BLaER1 (cell line): ENCODE measurements around the gene CCNG2.
"Not testable (repeated sequence)": the region's sequence is repeated elsewhere in the genome, so short reads cannot be mapped to it uniquely, and the experiment has no call there.

Experiments used
- H3K27ac ChIP-seq: shearing (Covaris generic); formaldehyde crosslinking; 2 replicates; pipeline ENCODE4 v1.8.1; 2022
- H3K27me3 ChIP-seq: shearing (Covaris generic); formaldehyde crosslinking; 2 replicates; pipeline ENCODE4 v1.8.1; 2022
- H3K36me3 ChIP-seq: shearing (Covaris generic); formaldehyde crosslinking; 2 replicates; pipeline ENCODE4 v1.8.1; 2022
- H3K4me1 ChIP-seq: shearing (Covaris generic); formaldehyde crosslinking; 2 replicates; pipeline ENCODE4 v1.8.1; 2022
- H3K4me2 ChIP-seq: shearing (Covaris generic); formaldehyde crosslinking; 2 replicates; pipeline ENCODE4 v1.8.1; 2022
- H3K4me3 ChIP-seq: shearing (Covaris generic); formaldehyde crosslinking; 2 replicates; pipeline ENCODE4 v1.8.1; 2022
- H3K9ac ChIP-seq: shearing (Covaris generic); formaldehyde crosslinking; 2 replicates; pipeline ENCODE4 v1.8.1; 2022
- H3K9me3 ChIP-seq: shearing (Covaris generic); formaldehyde crosslinking; 2 replicates; pipeline ENCODE4 v1.8.1; 2022
- H4K20me1 ChIP-seq: shearing (Covaris generic); formaldehyde crosslinking; 2 replicates; pipeline ENCODE4 v1.8.1; 2022
- Cebpa-rat ChIP-seq: shearing (Covaris generic); IDR thresholded peaks from 2 replicates; pipeline ENCODE4 v1.8.1; 2022

The CCNG2 gene

DNA sequence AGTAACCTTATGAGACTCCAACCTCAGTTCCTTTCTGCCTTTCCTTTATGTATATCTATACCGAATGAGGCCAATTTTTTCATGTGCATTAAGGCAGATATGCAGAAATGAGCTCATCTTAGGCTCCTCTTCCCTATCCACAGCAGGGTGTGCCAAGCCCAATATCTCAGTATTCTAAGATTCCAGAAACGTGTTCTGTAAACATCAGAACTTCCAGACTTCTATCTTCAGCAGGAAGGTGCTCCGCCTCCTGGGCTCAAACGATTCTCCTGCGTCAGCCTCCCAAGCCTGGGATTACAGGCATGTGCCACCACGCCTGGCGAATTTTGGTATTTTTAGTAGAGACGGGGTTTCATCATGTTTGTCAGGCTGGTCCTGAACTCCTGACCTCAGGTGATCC lies 31.0 kb upstream of the CCNG2 start:
- Histone ChIP-seq H3K9ac (no peak overlapping the region), H3K9me3 (peaks cover 27% of the 10 kb centered on the region), H3K4me3 (no peak overlapping the region), H3K4me1 (peaks cover 24% of the 10 kb centered on the region), H3K27me3 (no peaks in the 10 kb centered on the region), H4K20me1 (no peaks in the 10 kb centered on the region), H3K36me3 (no peaks in the 10 kb centered on the region), H3K4me2 (no peak overlapping the region), H3K27ac (no peak overlapping the region)
- no peak for TF ChIP-seq Cebpa-rat

DNA sequence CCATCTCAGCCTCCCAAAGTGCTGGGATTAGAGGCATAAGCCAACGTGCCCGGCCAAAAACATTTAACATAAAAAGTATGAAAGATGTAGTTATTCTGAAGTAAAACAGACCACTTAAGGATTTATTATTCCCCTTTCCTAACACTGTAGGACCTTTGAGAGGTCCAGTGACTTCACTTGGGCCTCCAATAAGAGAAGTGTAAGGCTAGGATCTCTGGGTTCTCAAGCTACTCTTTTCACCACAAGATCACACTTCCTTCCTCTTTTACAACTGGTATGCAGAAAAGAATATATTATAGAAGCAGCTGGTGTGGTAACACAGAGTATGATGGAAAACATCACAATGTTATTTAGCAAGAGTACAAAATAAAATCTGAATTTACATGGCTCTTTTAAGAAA lies 30.2 kb upstream of the CCNG2 start:
- Histone ChIP-seq H3K27me3 (no peaks in the 10 kb centered on the region), H3K36me3 (no peaks in the 10 kb centered on the region), H3K9ac (no peak overlapping the region), H3K4me3 (no peak overlapping the region), H3K9me3 (peaks cover 27% of the 10 kb centered on the region), H3K27ac (peak overlapping the region; percentile 45), H3K4me1 (peaks cover 24% of the 10 kb centered on the region), H3K4me2 (peak overlapping the region; percentile 41), H4K20me1 (no peaks in the 10 kb centered on the region)
- no peak for TF ChIP-seq Cebpa-rat

DNA sequence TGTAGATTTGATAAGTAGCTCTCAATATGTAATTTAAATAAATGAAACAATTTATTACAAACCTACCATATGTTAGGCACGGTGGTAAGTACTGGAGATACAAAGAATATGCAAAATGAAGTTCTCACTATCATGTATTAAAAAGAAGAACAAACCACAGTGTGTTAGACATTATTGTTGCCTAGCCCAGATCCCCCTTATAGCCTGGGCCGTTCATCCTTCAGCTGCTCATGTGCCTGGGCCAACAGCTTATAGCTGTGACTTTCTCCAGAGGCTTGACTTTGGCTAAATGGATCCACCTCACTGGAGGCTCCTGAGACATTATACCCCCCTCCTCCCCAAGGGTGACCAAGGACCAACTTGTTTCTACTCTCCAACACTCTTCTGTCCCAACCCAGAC lies 29.8 kb upstream of the CCNG2 start:
- Histone ChIP-seq H3K36me3 (no peaks in the 10 kb centered on the region), H3K9ac (no peak overlapping the region), H3K9me3 (peaks cover 25% of the 10 kb centered on the region), H3K27me3 (no peaks in the 10 kb centered on the region), H3K27ac (peak overlapping the region; percentile 45), H4K20me1 (no peaks in the 10 kb centered on the region), H3K4me3 (no peak overlapping the region), H3K4me2 (peak overlapping the region; percentile 34), H3K4me1 (peaks cover 24% of the 10 kb centered on the region)
- TF ChIP-seq Cebpa-rat: no peak

DNA sequence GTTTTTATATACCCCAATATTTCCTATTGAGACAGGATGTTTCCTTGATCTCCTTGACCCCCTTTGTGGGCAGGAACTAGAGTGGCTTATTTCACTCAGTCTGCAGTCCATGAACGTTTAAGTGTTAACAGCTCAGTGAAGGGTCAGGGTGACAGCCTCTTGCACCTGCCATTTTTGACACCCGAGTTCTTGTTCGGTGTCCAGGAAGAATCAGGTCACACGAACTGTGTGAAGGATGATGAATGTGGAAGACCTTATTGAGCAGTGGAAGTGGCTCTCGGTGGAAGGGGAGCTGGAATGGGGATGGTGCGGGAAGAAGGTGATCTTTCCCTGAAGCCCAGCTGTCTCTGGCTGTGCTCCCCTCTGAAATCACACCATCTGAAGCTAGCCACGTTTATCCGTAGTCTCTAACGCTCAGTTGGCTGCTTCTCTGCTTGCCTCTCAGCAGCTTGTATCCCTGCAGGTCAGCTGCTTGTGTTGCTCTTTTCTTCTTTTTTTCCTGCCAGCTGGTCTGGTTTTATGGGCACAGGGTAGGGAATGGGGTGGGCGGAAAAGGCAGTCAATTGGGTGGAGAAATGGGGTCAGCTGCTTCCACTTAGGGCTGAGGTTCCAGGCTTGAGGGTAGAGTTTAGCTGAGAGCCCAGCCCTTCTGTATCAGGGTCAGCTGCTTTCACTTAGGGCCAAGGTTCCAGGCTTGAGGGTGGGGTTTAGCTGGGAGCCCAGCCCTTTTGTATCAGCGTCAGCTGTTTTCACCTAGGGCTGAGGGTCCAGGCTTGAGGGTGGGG lies 29.0 kb upstream of the CCNG2 start:
- Histone ChIP-seq H3K9me3 (peaks cover 23% of the 10 kb centered on the region), H3K4me1 (peaks cover 24% of the 10 kb centered on the region), H3K4me3 (no peak overlapping the region), H3K27me3 (no peaks in the 10 kb centered on the region), H3K27ac (peak overlapping the region; percentile 45), H4K20me1 (no peaks in the 10 kb centered on the region), H3K9ac (no peak overlapping the region), H3K4me2 (peak overlapping the region; percentile 34), H3K36me3 (no peaks in the 10 kb centered on the region)
- no peak for TF ChIP-seq Cebpa-rat

DNA sequence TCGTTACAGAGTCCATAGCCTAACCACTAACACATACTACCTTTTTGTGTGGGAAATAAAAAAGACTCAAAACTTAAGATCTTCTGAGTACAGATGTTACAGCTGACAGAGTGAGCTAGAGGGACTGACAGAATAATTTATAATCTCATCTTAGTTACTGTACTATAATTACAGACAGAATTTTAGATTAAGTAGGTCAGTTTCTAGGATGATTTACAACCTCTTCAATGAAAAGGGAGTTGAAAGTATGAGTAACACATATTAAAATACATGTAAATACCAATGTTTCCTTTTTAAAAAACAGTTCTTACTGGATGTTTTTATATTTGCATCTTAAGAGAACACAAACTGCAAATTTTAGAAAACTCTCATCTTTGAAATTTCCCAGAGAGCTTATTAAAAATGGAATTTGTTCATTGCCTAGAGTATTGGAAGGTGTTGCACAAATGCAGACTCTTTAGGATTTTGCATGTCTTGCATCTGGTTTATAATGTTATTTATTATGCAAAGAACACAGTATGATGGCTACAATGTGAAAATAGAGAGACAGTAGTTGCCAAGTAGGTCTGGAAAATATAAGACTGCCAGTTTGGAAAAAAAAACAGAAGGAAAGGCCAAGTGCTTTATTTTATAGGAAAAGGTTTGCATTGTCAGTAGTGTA lies 24.2 kb upstream of the CCNG2 start:
- Histone ChIP-seq H3K27ac (no peak overlapping the region), H3K9ac (no peak overlapping the region), H3K9me3 (peaks cover 20% of the 10 kb centered on the region), H3K4me1 (peaks cover 6% of the 10 kb centered on the region), H3K36me3 (no peaks in the 10 kb centered on the region), H3K27me3 (no peaks in the 10 kb centered on the region), H4K20me1 (no peaks in the 10 kb centered on the region), H3K4me3 (no peak overlapping the region), H3K4me2 (no peak overlapping the region)
- no peak for TF ChIP-seq Cebpa-rat

DNA sequence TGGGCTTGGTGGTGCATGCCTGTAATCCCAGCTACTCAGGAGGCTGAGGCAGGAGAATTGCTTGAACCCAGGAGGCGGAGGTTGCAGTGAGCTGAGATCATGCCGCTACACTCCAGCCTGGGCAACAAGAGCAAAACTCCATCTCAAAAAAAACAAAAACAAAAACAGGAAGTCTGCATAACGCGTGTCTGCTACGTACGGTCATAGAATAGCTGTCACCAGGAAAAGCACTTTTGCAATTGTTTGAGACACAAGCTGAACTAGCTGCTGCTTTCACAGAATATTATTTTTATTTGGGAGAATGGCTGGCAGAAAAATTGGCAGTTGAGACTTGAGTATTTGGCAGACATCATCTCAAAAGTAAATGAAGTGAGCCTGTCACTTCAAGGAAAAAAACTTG lies 19.6 kb upstream of the CCNG2 start:
- not testable (repeated sequence) for H3K9ac ChIP-seq, H4K20me1 ChIP-seq, H3K27me3 ChIP-seq, H3K36me3 ChIP-seq, H3K4me2 ChIP-seq, H3K27ac ChIP-seq, H3K4me1 ChIP-seq, H3K4me3 ChIP-seq, H3K9me3 ChIP-seq

DNA sequence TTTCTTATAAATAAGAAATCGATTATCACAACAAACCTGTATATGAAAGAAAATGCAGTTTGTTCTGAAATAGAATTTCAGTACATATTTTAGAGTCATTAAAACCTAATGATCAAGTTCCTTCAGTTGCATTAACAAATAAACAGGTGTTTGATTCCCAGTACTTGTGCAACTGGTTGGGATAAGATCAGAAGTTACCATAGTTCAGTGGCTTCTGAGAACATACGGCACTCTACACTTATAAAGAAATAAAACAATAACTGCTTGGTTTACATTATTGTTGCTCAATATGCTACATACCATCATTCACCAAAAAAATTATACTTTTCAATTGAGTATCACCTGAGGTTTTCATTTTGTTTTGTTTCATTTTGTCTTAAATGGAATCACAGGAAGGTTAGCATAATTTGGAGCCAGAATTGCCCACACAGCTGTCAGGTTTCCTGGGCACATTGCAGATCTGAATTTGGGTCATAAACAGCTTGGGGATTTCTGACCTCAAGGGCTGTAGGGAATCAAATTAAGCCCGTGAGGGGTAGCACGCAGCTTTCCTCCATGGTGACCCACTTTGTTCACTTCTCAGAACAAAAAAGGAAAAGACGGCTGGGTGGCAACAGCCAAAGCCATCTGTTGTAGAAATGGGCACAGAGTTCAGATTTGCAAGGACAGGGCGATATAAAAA lies 14.9 kb upstream of the CCNG2 start:
- Histone ChIP-seq H3K4me2 (no peak overlapping the region), H3K9me3 (no peaks in the 10 kb centered on the region), H3K27me3 (no peaks in the 10 kb centered on the region), H3K27ac (no peak overlapping the region), H3K4me1 (peaks cover 15% of the 10 kb centered on the region), H4K20me1 (no peaks in the 10 kb centered on the region), H3K9ac (no peak overlapping the region), H3K36me3 (no peaks in the 10 kb centered on the region), H3K4me3 (no peak overlapping the region)
- no peak for TF ChIP-seq Cebpa-rat

DNA sequence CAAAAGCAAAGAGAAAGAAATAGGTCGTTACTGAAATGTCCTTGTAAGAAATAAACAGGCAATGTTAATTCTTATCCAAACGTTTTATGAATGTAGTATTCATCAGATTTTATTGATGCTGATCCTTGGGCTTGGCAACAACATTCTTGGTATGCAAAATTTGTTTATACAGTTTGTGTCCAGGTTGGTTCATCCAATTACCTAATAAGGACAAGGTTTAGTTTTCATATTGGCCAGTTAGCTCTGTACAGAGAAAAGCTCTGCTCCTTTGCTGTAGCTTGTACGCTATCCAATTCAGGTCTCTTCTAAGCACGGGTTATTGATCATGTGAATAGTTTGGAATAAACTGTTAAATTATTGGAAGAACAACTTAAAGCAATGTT lies 14.4 kb upstream of the CCNG2 start:
- no peak overlapping the region for H3K9ac ChIP-seq
- H3K4me2 ChIP-seq: no peak overlapping the region
- H3K36me3 ChIP-seq: no peaks in the 10 kb centered on the region
- H3K4me1 ChIP-seq: peaks cover 15% of the 10 kb centered on the region
- no peaks in the 10 kb centered on the region for H4K20me1 ChIP-seq
- no peak for TF ChIP-seq Cebpa-rat
- H3K4me3 ChIP-seq: no peak overlapping the region
- H3K27ac ChIP-seq: no peak overlapping the region
- no peaks in the 10 kb centered on the region for H3K27me3 ChIP-seq
- no peaks in the 10 kb centered on the region for H3K9me3 ChIP-seq

DNA sequence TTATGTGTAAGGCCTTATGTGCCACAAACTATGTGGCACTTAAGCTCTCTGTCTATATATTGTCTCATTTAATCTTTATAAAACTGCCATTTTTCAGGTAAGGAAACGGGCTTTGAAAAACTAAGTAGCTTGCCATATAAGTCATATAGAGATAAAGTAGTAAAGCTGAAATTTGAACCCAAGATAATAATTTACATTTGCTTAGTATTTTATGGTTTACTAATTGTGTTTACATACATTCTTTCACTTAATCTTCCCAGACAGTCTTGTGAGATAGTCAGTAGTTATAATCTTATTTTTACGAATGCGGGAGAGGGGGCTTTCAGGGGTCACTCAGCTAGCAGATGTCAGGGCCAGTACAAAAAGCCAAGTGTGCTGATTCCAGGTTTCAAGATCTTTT lies 13.9 kb upstream of the CCNG2 start:
- Histone ChIP-seq H3K9ac (no peak overlapping the region), H4K20me1 (no peaks in the 10 kb centered on the region), H3K27me3 (no peaks in the 10 kb centered on the region), H3K27ac (no peak overlapping the region), H3K4me1 (peaks cover 15% of the 10 kb centered on the region), H3K36me3 (no peaks in the 10 kb centered on the region), H3K9me3 (no peaks in the 10 kb centered on the region), H3K4me3 (no peak overlapping the region), H3K4me2 (no peak overlapping the region)
- no peak for TF ChIP-seq Cebpa-rat

DNA sequence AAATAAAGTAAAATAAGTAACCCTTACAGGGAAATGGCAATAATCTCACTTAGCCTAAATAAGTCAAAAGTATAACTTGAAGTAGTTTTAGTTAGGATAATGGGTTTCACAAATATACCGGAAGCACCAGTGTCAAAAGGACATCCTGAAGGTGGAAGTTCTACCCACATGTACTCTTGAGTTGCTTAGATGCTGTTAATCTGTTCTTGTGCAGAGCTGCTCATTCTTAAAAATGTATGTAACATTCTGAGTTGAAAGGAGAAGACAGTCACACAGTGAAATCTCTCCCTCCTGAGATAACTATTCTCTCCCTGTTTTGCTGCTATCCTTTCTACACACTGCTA lies 11.2 kb upstream of the CCNG2 start:
- no peak overlapping the region for H3K9ac ChIP-seq
- peaks cover 15% of the 10 kb centered on the region for H3K4me1 ChIP-seq
- no peaks in the 10 kb centered on the region for H3K9me3 ChIP-seq
- H3K4me3 ChIP-seq: no peak overlapping the region
- H3K36me3 ChIP-seq: no peaks in the 10 kb centered on the region
- no peak overlapping the region for H3K4me2 ChIP-seq
- H3K27ac ChIP-seq: no peak overlapping the region
- no peaks in the 10 kb centered on the region for H3K27me3 ChIP-seq
- no peaks in the 10 kb centered on the region for H4K20me1 ChIP-seq
- no peak for TF ChIP-seq Cebpa-rat
